GM12878 (cell line): ENCODE measurements around the gene COL15A1. TPM values are rescaled to one million over a fixed set of nuclear protein-coding genes. Genes with fewer than 3 reads are reported as not detected.

Experiments used
- BMI1 ChIP-seq: fragments of 450-650 bp; IDR thresholded peaks from 2 replicates; pipeline ENCODE4 v1.6.1; 2016; ENCODE audit warnings: mild to moderate bottlenecking, moderate library complexity, borderline replicate concordance
- CBFB ChIP-seq: IDR thresholded peaks from 2 replicates; pipeline ENCODE4 v1.6.1; 2016; ENCODE audit warnings: antibody characterized with exemption, low read depth
- CHD4 ChIP-seq: fragments of 200-600 bp; sonication (generic); IDR thresholded peaks from 2 replicates; pipeline ENCODE4 v1.6.1; 2016; ENCODE audit warnings: mild to moderate bottlenecking
- CREM ChIP-seq: IDR thresholded peaks from 2 replicates; pipeline ENCODE4 v1.6.1; 2014; ENCODE audit warnings: antibody characterized with exemption, low read depth
- FOXM1 ChIP-seq: IDR thresholded peaks from 2 replicates; pipeline ENCODE4 v1.6.1; 2012; ENCODE audit warnings: low read depth, mild to moderate bottlenecking, inconsistent platforms, low read length, moderate library complexity
- HSF1 ChIP-seq: fragments of 150-350 bp; IDR thresholded peaks from 2 replicates; pipeline ENCODE4 v1.6.1; 2014; ENCODE audit warnings: mild to moderate bottlenecking, low read depth, low read length
- IKZF1 ChIP-seq: fragments of 450-650 bp; conservative IDR thresholded peaks from 2 replicates; pipeline ENCODE4 v1.6.1; 2017; ENCODE audit warnings: antibody characterized with exemption, mild to moderate bottlenecking
- IRF4 ChIP-seq: IDR thresholded peaks from 2 replicates; pipeline ENCODE4 v1.6.1; 2011; ENCODE audit warnings: low read depth, low read length
- JUNB ChIP-seq: IDR thresholded peaks from 2 replicates; pipeline ENCODE4 v1.6.1; 2016; ENCODE audit warnings: antibody characterized with exemption, mild to moderate bottlenecking
- MYB ChIP-seq: fragments of 150-350 bp; IDR thresholded peaks from 2 replicates; pipeline ENCODE4 v1.6.1; 2014; ENCODE audit warnings: mild to moderate bottlenecking, low read depth, low read length, borderline replicate concordance
- NBN ChIP-seq: fragments of 450-650 bp; IDR thresholded peaks from 2 replicates; pipeline ENCODE4 v1.6.1; 2016
- NR2F1 ChIP-seq: fragments of 450-650 bp; conservative IDR thresholded peaks from 2 replicates; pipeline ENCODE4 v1.6.1; 2017; ENCODE audit warnings: mild to moderate bottlenecking
- REST ChIP-seq: IDR thresholded peaks from 2 replicates; pipeline ENCODE4 v1.6.1; 2012; ENCODE audit warnings: mild to moderate bottlenecking, low read depth, low read length
- SP1 ChIP-seq: IDR thresholded peaks from one replicate; pipeline ENCODE4 v1.6.1; 2011; ENCODE audit warnings: low read depth, low read length
- TCF3 ChIP-seq: IDR thresholded peaks from 2 replicates; pipeline ENCODE4 v1.6.1; 2012; ENCODE audit warnings: low read depth, mild to moderate bottlenecking, low read length, borderline replicate concordance; ENCODE audit not compliant: insufficient read depth
- ZBTB11 ChIP-seq: fragments of 450-650 bp; formaldehyde crosslinking; IDR thresholded peaks from 2 replicates; pipeline ENCODE4 v1.5.0; 2022; ENCODE audit warnings: mild to moderate bottlenecking, missing genetic modification characterization
- ZNF24 ChIP-seq: fragments of 450-650 bp; IDR thresholded peaks from 2 replicates; pipeline ENCODE4 v1.6.1; 2017; ENCODE audit warnings: antibody characterized with exemption, mild to moderate bottlenecking
- ZNF384 ChIP-seq: IDR thresholded peaks from 2 replicates; pipeline ENCODE4 v1.6.1; 2012; ENCODE audit warnings: low read depth, mild to moderate bottlenecking, low read length, improper control_type of control experiment, borderline replicate concordance
- ZSCAN29 ChIP-seq: fragments of 450-650 bp; IDR thresholded peaks from 2 replicates; pipeline ENCODE4 v1.6.1; 2017; ENCODE audit warnings: mild to moderate bottlenecking, moderate library complexity
- polyA plus RNA-seq, 11 experiments: library from polyadenylated mRNA; depleted of rRNA in 4 of 11; unstranded in 6 of 11; stranded (reverse) in 5 of 11; fragments of >200 nt; fragmentation: Nextera tagmentation in 4 of 11; fragmentation: Illumina TruSeq in 1 of 11; extraction: Ambion mirVana in 4 of 11; extraction: Trizol in 1 of 11; gene quantifications; 1 replicate in 1 of 11; 2 replicates in 10 of 11; pipeline versions ENCODE4 v1.2.1 to v1.2.3, GENCODE V29; 2011 to 2016; ENCODE audit warnings: inconsistent platforms in 2 of 11, missing spikeins in 2 of 11, low read depth in 1 of 11
- total RNA-seq, 4 experiments: library from RNA; depleted of rRNA in 3 of 4; stranded (reverse); fragments of >200 nt in 3 of 4; fragmentation: Illumina TruSeq in 1 of 4; extraction: Trizol in 1 of 4; gene quantifications; 2 replicates each; pipeline versions ENCODE4 v1.2.1 to v1.2.3, GENCODE V29; 2013 to 2021
- TF ChIP-seq, protein P1 (sequence below): fragments of 450-650 bp; IDR thresholded peaks from 2 replicates; pipeline ENCODE4 v1.6.1; 2018; ENCODE audit warnings: mild to moderate bottlenecking, low read depth, moderate library complexity; ENCODE audit not compliant: partially characterized antibody

COL15A1 gene
- total and polyA plus RNA-seq, 10 of the 15 experiments (the other 5 are each of a cell fraction or from before 2014, with no cell fraction given) = 0.01 to 0.28 (median 0.06) TPM; not detected in 2

DNA sequence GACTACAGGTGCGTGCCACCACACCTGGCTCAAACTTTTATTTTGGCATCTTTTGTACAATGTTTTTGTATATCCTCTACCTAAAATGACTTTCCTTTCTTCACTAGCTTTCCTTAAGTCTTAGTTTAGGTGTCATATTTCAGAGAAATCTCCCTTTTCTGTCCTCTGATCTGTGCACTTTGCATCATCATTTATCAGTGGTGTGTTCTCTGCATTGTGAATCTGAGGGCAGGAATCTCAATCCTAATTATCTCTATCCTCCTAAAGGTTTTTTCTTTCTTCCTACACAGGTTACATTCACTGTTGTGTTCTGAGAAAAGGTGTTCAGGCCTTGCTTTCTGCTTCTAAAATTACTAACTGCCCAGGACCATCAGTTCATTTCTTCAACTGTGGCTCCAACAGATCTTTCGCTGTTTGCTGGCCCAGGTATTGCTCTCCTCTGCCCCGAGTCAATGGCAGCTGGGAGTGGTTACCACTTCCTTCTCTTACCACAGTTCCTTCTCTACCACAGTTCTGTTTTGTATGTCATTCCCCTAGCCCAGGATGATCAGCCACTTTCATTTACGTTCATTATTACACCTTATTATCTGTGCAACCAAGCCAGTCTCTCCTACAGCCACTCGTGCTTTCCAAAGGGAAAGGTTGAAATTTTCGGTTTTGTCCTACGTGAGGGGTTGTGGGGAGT, 175.2 kb downstream of the COL15A1 start (continued):
- TF ChIP-seq ZNF384 (no peak), IRF4 (peak; percentile 86), BMI1 (0 out of 2 replicates have a peak, but pooled peaks have one; percentile 27), REST (no peak), CBFB (peak; percentile 73; the same call in 1 of the 2 replicates), ZNF24 (peak; percentile 83), TCF3 (peak; percentile 74; the same call in 1 of the 2 replicates), JUNB (peak; percentile 70), FOXM1 (peak; percentile 61; the same call in 1 of the 2 replicates), ZSCAN29 (no peak), CHD4 (no peak), NBN (peak; percentile 89), HSF1 (no peak), IKZF1 (peak; percentile 95), NR2F1 (no peak), ZBTB11 (no peak), CREM (peak; percentile 75), MYB (no peak), SP1 (peak; percentile 17)
- TF ChIP-seq, protein P1, sequence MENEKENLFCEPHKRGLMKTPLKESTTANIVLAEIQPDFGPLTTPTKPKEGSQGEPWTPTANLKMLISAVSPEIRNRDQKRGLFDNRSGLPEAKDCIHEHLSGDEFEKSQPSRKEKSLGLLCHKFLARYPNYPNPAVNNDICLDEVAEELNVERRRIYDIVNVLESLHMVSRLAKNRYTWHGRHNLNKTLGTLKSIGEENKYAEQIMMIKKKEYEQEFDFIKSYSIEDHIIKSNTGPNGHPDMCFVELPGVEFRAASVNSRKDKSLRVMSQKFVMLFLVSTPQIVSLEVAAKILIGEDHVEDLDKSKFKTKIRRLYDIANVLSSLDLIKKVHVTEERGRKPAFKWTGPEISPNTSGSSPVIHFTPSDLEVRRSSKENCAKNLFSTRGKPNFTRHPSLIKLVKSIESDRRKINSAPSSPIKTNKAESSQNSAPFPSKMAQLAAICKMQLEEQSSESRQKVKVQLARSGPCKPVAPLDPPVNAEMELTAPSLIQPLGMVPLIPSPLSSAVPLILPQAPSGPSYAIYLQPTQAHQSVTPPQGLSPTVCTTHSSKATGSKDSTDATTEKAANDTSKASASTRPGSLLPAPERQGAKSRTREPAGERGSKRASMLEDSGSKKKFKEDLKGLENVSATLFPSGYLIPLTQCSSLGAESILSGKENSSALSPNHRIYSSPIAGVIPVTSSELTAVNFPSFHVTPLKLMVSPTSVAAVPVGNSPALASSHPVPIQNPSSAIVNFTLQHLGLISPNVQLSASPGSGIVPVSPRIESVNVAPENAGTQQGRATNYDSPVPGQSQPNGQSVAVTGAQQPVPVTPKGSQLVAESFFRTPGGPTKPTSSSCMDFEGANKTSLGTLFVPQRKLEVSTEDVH = peak; percentile 65
